ENCODE results near the gene S100A5.

The S100A5 gene

GRCh38 chr1:153570874-153571273, 30.1 kb upstream of the S100A5 start:
- Histone ChIP-seq H3K9me3 (ENCODE audit: insufficient read depth, low read depth, low read length) (no peaks in the 10 kb centered on the region), H3K4me1 (ENCODE audit: insufficient read depth, low read length, poor library complexity, severe bottlenecking) (peaks cover 33% of the 10 kb centered on the region), H3K4me2 (ENCODE audit: low read depth, low read length, poor library complexity, severe bottlenecking) (no peak overlapping the region), H3K4me3 (ENCODE audit: low read length, poor library complexity, severe bottlenecking) (no peak overlapping the region), H4K20me1 (ENCODE audit: insufficient read depth, low read length, poor library complexity, severe bottlenecking) (no peaks in the 10 kb centered on the region), H3K9ac (ENCODE audit: low read depth, low read length, poor library complexity, severe bottlenecking) (no peak overlapping the region), H3K27me3 (ENCODE audit: insufficient read depth, low read length, poor library complexity, severe bottlenecking) (no peaks in the 10 kb centered on the region), H2AFZ (ENCODE audit: low read length) (no peak overlapping the region), H3K9me2 (replicated peaks; ENCODE audit: low read depth, low read length) (no peaks in the 10 kb centered on the region), H3F3A (ENCODE audit: low read depth) (no peaks in the 10 kb centered on the region), H3K79me2 (ENCODE audit: insufficient read depth, low read length) (no peaks in the 10 kb centered on the region), H3K36me3 (ENCODE audit: insufficient read depth, low read length) (no peaks in the 10 kb centered on the region)
- TF ChIP-seq EZH2phosphoT487 (IDR thresholded peaks at IDR 0.05; ENCODE audit: borderline replicate concordance), result no peak
- TF ChIP-seq CTCF (conservative IDR thresholded peaks at IDR 0.05; ENCODE audit: low read length), result no peak

GRCh38 chr1:153569465-153569864, 28.7 kb upstream of the S100A5 start:
- Histone ChIP-seq H3K36me3 (ENCODE audit: insufficient read depth, low read length) (no peaks in the 10 kb centered on the region), H3F3A (ENCODE audit: low read depth) (no peaks in the 10 kb centered on the region), H3K9ac (ENCODE audit: low read depth, low read length, poor library complexity, severe bottlenecking) (no peak overlapping the region), H3K27me3 (ENCODE audit: insufficient read depth, low read length, poor library complexity, severe bottlenecking) (no peaks in the 10 kb centered on the region), H3K9me2 (replicated peaks; ENCODE audit: low read depth, low read length) (no peaks in the 10 kb centered on the region), H4K20me1 (ENCODE audit: insufficient read depth, low read length, poor library complexity, severe bottlenecking) (no peaks in the 10 kb centered on the region), H3K79me2 (ENCODE audit: insufficient read depth, low read length) (no peaks in the 10 kb centered on the region), H3K4me2 (ENCODE audit: low read depth, low read length, poor library complexity, severe bottlenecking) (no peak overlapping the region), H3K9me3 (ENCODE audit: insufficient read depth, low read depth, low read length) (no peaks in the 10 kb centered on the region), H3K4me3 (ENCODE audit: low read length, poor library complexity, severe bottlenecking) (no peak overlapping the region), H3K4me1 (ENCODE audit: insufficient read depth, low read length, poor library complexity, severe bottlenecking) (peaks cover 41% of the 10 kb centered on the region), H2AFZ (ENCODE audit: low read length) (no peak overlapping the region)
- TF ChIP-seq CTCF (conservative IDR thresholded peaks at IDR 0.05; ENCODE audit: low read length) (no peak), EZH2phosphoT487 (IDR thresholded peaks at IDR 0.05; ENCODE audit: borderline replicate concordance) (no peak)

GRCh38 chr1:153568367-153569099, 27.8 kb upstream of the S100A5 start:
- Histone ChIP-seq H3K27me3 (ENCODE audit: insufficient read depth, low read length, poor library complexity, severe bottlenecking) (no peaks in the 10 kb centered on the region), H3K36me3 (ENCODE audit: insufficient read depth, low read length) (no peaks in the 10 kb centered on the region), H3K9ac (ENCODE audit: low read depth, low read length, poor library complexity, severe bottlenecking) (peak overlapping the region; percentile 46), H3K4me3 (ENCODE audit: low read length, poor library complexity, severe bottlenecking) (no peak overlapping the region), H3F3A (ENCODE audit: low read depth) (no peaks in the 10 kb centered on the region), H4K20me1 (ENCODE audit: insufficient read depth, low read length, poor library complexity, severe bottlenecking) (no peaks in the 10 kb centered on the region), H3K79me2 (ENCODE audit: insufficient read depth, low read length) (no peaks in the 10 kb centered on the region), H2AFZ (ENCODE audit: low read length) (peak overlapping the region; percentile 89), H3K4me2 (ENCODE audit: low read depth, low read length, poor library complexity, severe bottlenecking) (peak overlapping the region; percentile 60), H3K9me3 (ENCODE audit: insufficient read depth, low read depth, low read length) (no peaks in the 10 kb centered on the region), H3K4me1 (ENCODE audit: insufficient read depth, low read length, poor library complexity, severe bottlenecking) (peaks cover 41% of the 10 kb centered on the region), H3K9me2 (replicated peaks; ENCODE audit: low read depth, low read length) (no peaks in the 10 kb centered on the region)
- TF ChIP-seq CTCF (conservative IDR thresholded peaks at IDR 0.05; ENCODE audit: low read length) (peak; percentile 99), EZH2phosphoT487 (IDR thresholded peaks at IDR 0.05; ENCODE audit: borderline replicate concordance) (no peak)
